ENCODE data around the gene HNRNPA1.
"Not testable (repeated sequence)": the region's sequence is repeated elsewhere in the genome, so short reads cannot be mapped to it uniquely, and the experiment has no call there.

HNRNPA1 gene

GRCh38 chr12:54277823-54278276 lies 2.7 kb upstream of the HNRNPA1 start:
- DNase-seq = no peak

GRCh38 chr12:54279227-54279631 lies 1.3 kb upstream of the HNRNPA1 start:
- DNase-seq = no peak

- DNase-seq = peak; percentile 99
These were observed 676 bp upstream of the HNRNPA1 start, which contains the start of gene CBX5 for GRCh38 chr12:54279632-54280467. Gene CBX5, minus strand, starts transcription at chr12:54280122. Its CDS starts 22,472 bp downstream, at chr12:54257650.

GRCh38 chr12:54281261-54281638 lies 724 bp downstream of the HNRNPA1 start:
- not testable (repeated sequence) for DNase-seq

- DNase-seq = not testable (repeated sequence)
These were observed 1.2 kb downstream of the HNRNPA1 start for GRCh38 chr12:54281694-54282093.

GRCh38 chr12:54282949-54283593 lies 2.5 kb downstream of the HNRNPA1 start:
- DNase-seq = no peak

GRCh38 chr12:54284070-54284780 lies 3.7 kb downstream of the HNRNPA1 start:
- not testable (repeated sequence) for DNase-seq

- no peak for DNase-seq
These were observed 4.9 kb downstream of the HNRNPA1 start for GRCh38 chr12:54285150-54286041.

GRCh38 chr12:54286042-54287030 lies 5.8 kb downstream of the HNRNPA1 start:
- DNase-seq = no peak

GRCh38 chr12:54287261-54288157 lies 7.0 kb downstream of the HNRNPA1 start:
- no peak for DNase-seq

- DNase-seq = no peak
These were observed 11.8 kb downstream of the HNRNPA1 start for GRCh38 chr12:54292083-54292930.

GRCh38 chr12:54292931-54293241 lies 12.4 kb downstream of the HNRNPA1 start:
- no peak for DNase-seq

- DNase-seq = no peak
These were observed 13.8 kb downstream of the HNRNPA1 start for GRCh38 chr12:54294152-54294952.

- no peak for DNase-seq
These were observed 14.5 kb downstream of the HNRNPA1 start for GRCh38 chr12:54294953-54295566.

GRCh38 chr12:54296393-54297099 lies 16.0 kb downstream of the HNRNPA1 start:
- no peak for DNase-seq

GRCh38 chr12:54298904-54299303 lies 18.4 kb downstream of the HNRNPA1 start:
- DNase-seq = no peak

Data from NCI-H526 treated with DMSO at 0.1 percent for 48 hours (cell line).